K562 (cell line): ENCODE measurements around the gene HHATL. TPM values are rescaled to one million over a fixed set of nuclear protein-coding genes. Genes with fewer than 3 reads are reported as not detected.

ENCODE experiments used
- ATAC-seq: fragments of 200-7000 bp; cut with Tn5 transposase; 3 replicates; pipeline ENCODE4 v1.9.1; 2020; ENCODE audit warnings: moderate library complexity
- BruUV-seq: library from RNA; stranded (reverse); fragments of 400-500 nt; replicated peaks from 2 replicates; lab custom pipeline; 2021; lab: Mats Ljungman, UMichigan
- CTCF ChIA-PET: fragments of 300-600 bp; formaldehyde crosslinking; extraction: SDS; loops from one replicate; lab custom pipeline; 2021; ENCODE audit warnings: low intra/inter-chr PET ratio; lab: Yijun Ruan, JAX
- POLR2A ChIA-PET: fragments of 300-600, 350-650 bp; sonication (Branson Sonifier 250); formaldehyde crosslinking; extraction: SDS; loops from one replicate; lab custom pipeline; 2021; ENCODE audit warnings: antibody characterized with exemption, inconsistent platforms; lab: Yijun Ruan, JAX
- DNase-seq, 4 experiments: peaks; one replicate each; pipeline versions ENCODE4 v3.0.0 to v3.0.0-alpha.2; 2011 to 2018; ENCODE audit warnings: low spot score in 3 of 4, mixed read lengths in 3 of 4; ENCODE audit errors: extremely low read depth in 1 of 4
- FAIRE-seq: peaks from 2 replicates; lab custom pipeline; 2011; peaks lifted over from hg19 to GRCh38; lab: Jason Lieb, UNC
- H2AFZ ChIP-seq: 2 replicates; pipeline ENCODE4 v1.6.0; 2011; ENCODE audit warnings: low read depth, low read length, control low read depth, inconsistent platforms
- H3K27ac ChIP-seq: fragments of 200-600 bp; 3 replicates; pipeline ENCODE4 v1.8.0; 2011; ENCODE audit warnings: low read depth, mild to moderate bottlenecking, control low read depth, inconsistent platforms, low read length, moderate library complexity, mixed read lengths; ENCODE audit errors: extremely low read depth
- H3K27me3 ChIP-seq, 2 experiments: fragments of 300-600 bp in 1 of 2; 2 replicates in 1 of 2; 3 replicates in 1 of 2; pipeline versions ENCODE4 v1.6.0 to v1.8.0; 2011; ENCODE audit warnings: inconsistent platforms in 2 of 2, low read length in 2 of 2, mild to moderate bottlenecking in 1 of 2, mixed read lengths in 1 of 2, moderate library complexity in 1 of 2; ENCODE audit not compliant: control insufficient read depth in 2 of 2, insufficient read depth in 2 of 2
- H3K36me3 ChIP-seq: fragments of 300-600 bp; 3 replicates; pipeline ENCODE4 v1.8.0; 2011; ENCODE audit warnings: mild to moderate bottlenecking, low read length, inconsistent platforms; ENCODE audit not compliant: control insufficient read depth, insufficient read depth
- H3K4me1 ChIP-seq, 2 experiments: fragments of 200-600 bp in 1 of 2; replicated peaks in 1 of 2; 2 replicates in 1 of 2; 3 replicates in 1 of 2; pipeline versions ENCODE4 v1.5.1 to v1.8.0; 2011; ENCODE audit warnings: inconsistent platforms in 2 of 2, low read length in 2 of 2, mild to moderate bottlenecking in 1 of 2, mixed read lengths in 1 of 2, moderate library complexity in 1 of 2; ENCODE audit not compliant: control insufficient read depth in 2 of 2, insufficient read depth in 2 of 2
- H3K4me2 ChIP-seq: 2 replicates; pipeline ENCODE4 v1.6.1; 2011; ENCODE audit warnings: low read length, control low read depth, inconsistent platforms, mixed read lengths; ENCODE audit not compliant: insufficient read depth
- H3K4me3 ChIP-seq: fragments of 200-600 bp; sonication (generic), shearing (Covaris generic); 2 replicates; pipeline ENCODE4 v1.5.1; 2016; ENCODE audit warnings: control low read depth, inconsistent platforms
- H3K79me2 ChIP-seq: fragments of 200-600 bp; 3 replicates; pipeline ENCODE4 v1.8.0; 2011; ENCODE audit warnings: low read length, inconsistent platforms; ENCODE audit not compliant: control insufficient read depth, insufficient read depth
- H3K9ac ChIP-seq, 2 experiments: 2 replicates each; pipeline versions ENCODE4 v1.6.0 to v1.6.1; 2011; ENCODE audit warnings: low read depth in 2 of 2, low read length in 2 of 2, control low read depth in 1 of 2, inconsistent platforms in 1 of 2, mild to moderate bottlenecking in 1 of 2, mixed read lengths in 1 of 2; ENCODE audit not compliant: insufficient read depth in 1 of 2
- H3K9me1 ChIP-seq: one replicate; pipeline ENCODE4 v1.6.0; 2011; ENCODE audit warnings: inconsistent platforms, mild to moderate bottlenecking, low read length, moderate library complexity; ENCODE audit not compliant: control insufficient read depth, insufficient read depth
- H3K9me3 ChIP-seq: replicated peaks from 2 replicates; pipeline ENCODE4 v1.5.1; 2011; ENCODE audit warnings: low read depth, low read length, inconsistent platforms; ENCODE audit not compliant: control insufficient read depth, insufficient read depth
- H4K20me1 ChIP-seq: replicated peaks from 2 replicates; pipeline ENCODE4 v1.6.1; 2011; ENCODE audit warnings: low read length, inconsistent platforms, mixed read lengths; ENCODE audit not compliant: control insufficient read depth, insufficient read depth
- FOXK2 ChIP-seq, 2 experiments: fragments of 450-650 bp; IDR thresholded peaks in 1 of 2; conservative IDR thresholded peaks in 1 of 2; 2 replicates each; pipeline ENCODE4 v1.6.1; 2016; ENCODE audit warnings: low read depth in 2 of 2, mild to moderate bottlenecking in 1 of 2
- POLR2G ChIP-seq: fragments of 200-400 bp; formaldehyde crosslinking; IDR thresholded peaks from 2 replicates; pipeline ENCODE4 v1.6.1; 2017; ENCODE audit warnings: low read depth, mild to moderate bottlenecking, antibody characterized with exemption, low read length, moderate library complexity
- RBFOX2 ChIP-seq: fragments of 200-400 bp; formaldehyde crosslinking; IDR thresholded peaks from 2 replicates; pipeline ENCODE4 v1.6.1; 2017; ENCODE audit warnings: low read depth, mild to moderate bottlenecking, low read length, moderate library complexity
- SMC3 ChIP-seq: conservative IDR thresholded peaks from 2 replicates; pipeline ENCODE4 v1.6.1; 2011; ENCODE audit warnings: low read depth, low read length, improper control_type of control experiment; ENCODE audit not compliant: insufficient read depth
- WGBS: fragments of 100-300 bp; shearing (Covaris generic); methylation state at CpG from one replicate; pipeline ENCODE4 v1.1.6; 2016; ENCODE audit warnings: low coverage, mixed read lengths; ENCODE audit not compliant: insufficient coverage; ENCODE audit errors: missing lambda C conversion rate; 5-methylcytosine and 5-hydroxymethylcytosine counted together
- in situ Hi-C: fragments of 300-500 bp; cut with MboI; formaldehyde crosslinking; loops from 4 replicates; pipeline ENCODE4 v1.15.0; 2018; ENCODE audit warnings: inconsistent platforms, mixed read lengths
- intact Hi-C: fragments of 100-400 bp; cut with micrococcal nuclease; formaldehyde crosslinking; loops from 2 replicates; pipeline ENCODE4 v1.14.2; 2022
- polyA plus RNA-seq, 8 experiments: library from polyadenylated mRNA; depleted of rRNA in 4 of 8; stranded (reverse) in 5 of 8; unstranded in 3 of 8; fragments of >200 nt; fragmentation: Nextera tagmentation in 2 of 8; fragmentation: Illumina TruSeq in 1 of 8; extraction: Ambion mirVana in 2 of 8; extraction: Trizol in 1 of 8; gene quantifications; 2 replicates each; pipeline versions ENCODE4 v1.2.1 to v1.2.3, GENCODE V29; 2011 to 2014; ENCODE audit warnings: inconsistent platforms in 1 of 8, missing spikeins in 1 of 8
- total RNA-seq, 7 experiments: library from RNA; depleted of rRNA in 6 of 7; stranded (reverse); fragments of >200 nt in 6 of 7; fragmentation: Illumina TruSeq in 2 of 7; extraction: Trizol in 2 of 7; gene quantifications; 2 replicates each; pipeline versions ENCODE4 v1.2.1 to v1.2.3, GENCODE V29; 2011 to 2021; ENCODE audit warnings: low replicate concordance in 1 of 7
- TF ChIP-seq, protein P1 (sequence below): sonication (generic); formaldehyde crosslinking; IDR thresholded peaks from 2 replicates; pipeline ENCODE4 v1.8.1; 2023; ENCODE audit warnings: mild to moderate bottlenecking, missing genetic modification reagents
- TF ChIP-seq, protein P2 (sequence below): fragments of 250-450 bp; sonication (Bioruptor Pico); IDR thresholded peaks from 2 replicates; pipeline ENCODE4 v1.4.0; 2020; ENCODE audit warnings: mild to moderate bottlenecking, moderate library complexity, borderline replicate concordance
- TF ChIP-seq, protein P3 (sequence below), 3 experiments: IDR thresholded peaks in 2 of 3; conservative IDR thresholded peaks in 1 of 3; 2 replicates each; pipeline ENCODE4 v1.5.1; 2011 to 2012; ENCODE audit warnings: low read length in 3 of 3, mild to moderate bottlenecking in 3 of 3, control low read depth in 2 of 3, improper control_type of control experiment in 1 of 3, inconsistent platforms in 1 of 3, low read depth in 1 of 3, mixed read lengths in 1 of 3, moderate library complexity in 1 of 3; ENCODE audit not compliant: insufficient read depth in 2 of 3

HHATL gene
- total and polyA plus RNA-seq, 9 of the 15 experiments (the other 6 are each of a cell fraction or from before 2014, with no cell fraction given), result not detected

DNA sequence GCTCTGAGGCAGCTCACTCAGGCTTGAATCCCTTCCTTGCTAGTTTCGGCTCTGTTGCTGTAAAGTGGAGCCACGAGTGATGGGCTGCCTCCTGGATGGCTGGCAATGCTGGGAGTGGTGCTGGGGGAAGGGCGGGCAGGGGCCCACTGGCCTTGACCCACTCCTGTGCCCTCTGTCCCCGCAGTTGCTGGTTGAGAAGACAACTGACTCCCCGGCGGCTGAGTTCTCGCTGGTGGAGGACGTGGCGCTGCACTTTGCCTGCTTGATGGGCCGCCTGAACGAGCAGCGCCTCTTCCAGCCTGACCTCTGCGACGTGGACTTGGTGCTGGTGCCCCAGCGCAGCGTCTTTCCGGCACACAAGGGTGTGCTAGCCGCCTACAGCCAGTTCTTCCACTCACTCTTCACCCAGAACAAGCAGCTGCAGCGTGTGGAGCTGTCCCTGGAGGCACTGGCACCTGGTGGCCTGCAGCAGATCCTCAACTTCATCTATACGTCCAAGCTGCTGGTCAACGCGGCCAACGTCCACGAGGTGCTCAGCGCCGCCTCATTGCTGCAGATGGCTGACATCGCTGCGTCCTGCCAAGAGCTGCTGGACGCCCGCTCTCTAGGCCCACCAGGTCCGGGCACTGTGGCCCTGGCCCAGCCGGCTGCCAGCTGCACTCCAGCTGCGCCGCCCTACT, 44.4 kb downstream of the HHATL start:
- peaks cover 8 to 44% of the 10 kb centered on the region in 2 experiments; a peak in 4 of 5 replicates for H3K4me1 ChIP-seq
- H3K4me3 ChIP-seq, result no peak overlapping the region
- 84% methylated on average over 24 of the region's 34 CpGs for WGBS
- in situ Hi-C loops, result no loop called here
- H3K27me3 ChIP-seq, result no peaks in the 10 kb centered on the region
- BruUV-seq, result no TSS peak
- H2AFZ ChIP-seq, result no peak overlapping the region
- intact Hi-C loops, result no loop called here
- no peaks in the 10 kb centered on the region for H3K9me1 ChIP-seq
- TF ChIP-seq, protein P1, sequence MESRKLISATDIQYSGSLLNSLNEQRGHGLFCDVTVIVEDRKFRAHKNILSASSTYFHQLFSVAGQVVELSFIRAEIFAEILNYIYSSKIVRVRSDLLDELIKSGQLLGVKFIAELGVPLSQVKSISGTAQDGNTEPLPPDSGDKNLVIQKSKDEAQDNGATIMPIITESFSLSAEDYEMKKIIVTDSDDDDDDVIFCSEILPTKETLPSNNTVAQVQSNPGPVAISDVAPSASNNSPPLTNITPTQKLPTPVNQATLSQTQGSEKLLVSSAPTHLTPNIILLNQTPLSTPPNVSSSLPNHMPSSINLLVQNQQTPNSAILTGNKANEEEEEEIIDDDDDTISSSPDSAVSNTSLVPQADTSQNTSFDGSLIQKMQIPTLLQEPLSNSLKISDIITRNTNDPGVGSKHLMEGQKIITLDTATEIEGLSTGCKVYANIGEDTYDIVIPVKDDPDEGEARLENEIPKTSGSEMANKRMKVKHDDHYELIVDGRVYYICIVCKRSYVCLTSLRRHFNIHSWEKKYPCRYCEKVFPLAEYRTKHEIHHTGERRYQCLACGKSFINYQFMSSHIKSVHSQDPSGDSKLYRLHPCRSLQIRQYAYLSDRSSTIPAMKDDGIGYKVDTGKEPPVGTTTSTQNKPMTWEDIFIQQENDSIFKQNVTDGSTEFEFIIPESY (CRISPR knock-in tag), result 0 out of 2 replicates have a peak, but pooled peaks have one; percentile 21
- TF ChIP-seq SMC3 (no peak), RBFOX2 (peak; percentile 29; the same call in 1 of the 2 replicates), POLR2G (0 out of 2 replicates have a peak, but pooled peaks have one; percentile 23), FOXK2 (conservative IDR thresholded peaks at IDR 0.05 in 1 of 2, IDR thresholded peaks at IDR 0.05 in 1 of 2; ENCODE audit: low read depth in 2 of 2) (no peak)
- TF ChIP-seq, protein P2, sequence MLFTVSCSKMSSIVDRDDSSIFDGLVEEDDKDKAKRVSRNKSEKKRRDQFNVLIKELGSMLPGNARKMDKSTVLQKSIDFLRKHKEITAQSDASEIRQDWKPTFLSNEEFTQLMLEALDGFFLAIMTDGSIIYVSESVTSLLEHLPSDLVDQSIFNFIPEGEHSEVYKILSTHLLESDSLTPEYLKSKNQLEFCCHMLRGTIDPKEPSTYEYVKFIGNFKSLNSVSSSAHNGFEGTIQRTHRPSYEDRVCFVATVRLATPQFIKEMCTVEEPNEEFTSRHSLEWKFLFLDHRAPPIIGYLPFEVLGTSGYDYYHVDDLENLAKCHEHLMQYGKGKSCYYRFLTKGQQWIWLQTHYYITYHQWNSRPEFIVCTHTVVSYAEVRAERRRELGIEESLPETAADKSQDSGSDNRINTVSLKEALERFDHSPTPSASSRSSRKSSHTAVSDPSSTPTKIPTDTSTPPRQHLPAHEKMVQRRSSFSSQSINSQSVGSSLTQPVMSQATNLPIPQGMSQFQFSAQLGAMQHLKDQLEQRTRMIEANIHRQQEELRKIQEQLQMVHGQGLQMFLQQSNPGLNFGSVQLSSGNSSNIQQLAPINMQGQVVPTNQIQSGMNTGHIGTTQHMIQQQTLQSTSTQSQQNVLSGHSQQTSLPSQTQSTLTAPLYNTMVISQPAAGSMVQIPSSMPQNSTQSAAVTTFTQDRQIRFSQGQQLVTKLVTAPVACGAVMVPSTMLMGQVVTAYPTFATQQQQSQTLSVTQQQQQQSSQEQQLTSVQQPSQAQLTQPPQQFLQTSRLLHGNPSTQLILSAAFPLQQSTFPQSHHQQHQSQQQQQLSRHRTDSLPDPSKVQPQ (CRISPR knock-in tag), result no peak
- TF ChIP-seq, protein P3, sequence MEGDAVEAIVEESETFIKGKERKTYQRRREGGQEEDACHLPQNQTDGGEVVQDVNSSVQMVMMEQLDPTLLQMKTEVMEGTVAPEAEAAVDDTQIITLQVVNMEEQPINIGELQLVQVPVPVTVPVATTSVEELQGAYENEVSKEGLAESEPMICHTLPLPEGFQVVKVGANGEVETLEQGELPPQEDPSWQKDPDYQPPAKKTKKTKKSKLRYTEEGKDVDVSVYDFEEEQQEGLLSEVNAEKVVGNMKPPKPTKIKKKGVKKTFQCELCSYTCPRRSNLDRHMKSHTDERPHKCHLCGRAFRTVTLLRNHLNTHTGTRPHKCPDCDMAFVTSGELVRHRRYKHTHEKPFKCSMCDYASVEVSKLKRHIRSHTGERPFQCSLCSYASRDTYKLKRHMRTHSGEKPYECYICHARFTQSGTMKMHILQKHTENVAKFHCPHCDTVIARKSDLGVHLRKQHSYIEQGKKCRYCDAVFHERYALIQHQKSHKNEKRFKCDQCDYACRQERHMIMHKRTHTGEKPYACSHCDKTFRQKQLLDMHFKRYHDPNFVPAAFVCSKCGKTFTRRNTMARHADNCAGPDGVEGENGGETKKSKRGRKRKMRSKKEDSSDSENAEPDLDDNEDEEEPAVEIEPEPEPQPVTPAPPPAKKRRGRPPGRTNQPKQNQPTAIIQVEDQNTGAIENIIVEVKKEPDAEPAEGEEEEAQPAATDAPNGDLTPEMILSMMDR (IDR thresholded peaks at IDR 0.05 in 2 of 3, conservative IDR thresholded peaks at IDR 0.05 in 1 of 3; ENCODE audit: insufficient read depth in 2 of 3, low read depth in 1 of 3, low read length in 3 of 3), result 0 out of 6 replicates have a peak, but pooled peaks of 1 of the 3 experiments have one; percentile 14
- no peak for ATAC-seq
- no peak overlapping the region for H3K9ac ChIP-seq
- H3K79me2 ChIP-seq, result no peaks in the 10 kb centered on the region
- H3K36me3 ChIP-seq, result peaks cover 5% of the 10 kb centered on the region; the same call in 1 of the 3 replicates
- H4K20me1 ChIP-seq, result peaks cover 6% of the 10 kb centered on the region; the same call in 1 of the 2 replicates
- no peak overlapping the region for H3K27ac ChIP-seq
- ChIA-PET CTCF (no interaction called here), POLR2A (interaction anchor here (1.9 kb wide), 1 partner anchor 10 kb away, joined by 4 read pairs; no protein-coding TSS in a partner anchor)
- FAIRE-seq, result no peak
- no peaks in the 10 kb centered on the region for H3K9me3 ChIP-seq
- H3K4me2 ChIP-seq, result no peak overlapping the region
- no peak for DNase-seq
